GM12875 (cell line): ENCODE measurements around the gene SH3BP2.
A peak's percentile ranks its signal among the peaks of the same experiment; 100 is the strongest.

Source experiments
- H3K4me3 ChIP-seq: one replicate; pipeline ENCODE4 v1.5.1; 2011; ENCODE audit warnings: low read depth, low read length, control low read depth
- CTCF ChIP-seq: IDR thresholded peaks from 2 replicates; pipeline ENCODE4 v1.5.1; 2011; ENCODE audit warnings: low read depth, mild to moderate bottlenecking, control low read depth, inconsistent platforms, low read length, moderate library complexity, borderline replicate concordance; ENCODE audit not compliant: insufficient read depth

SH3BP2 gene

GRCh38 chr4:2835978-2836377, 43.1 kb downstream of the SH3BP2 start:
- no peak for TF ChIP-seq CTCF

GRCh38 chr4:2836391-2836859, 43.5 kb downstream of the SH3BP2 start:
- no peak overlapping the region for H3K4me3 ChIP-seq
- TF ChIP-seq CTCF = no peak

More at GRCh38 chr4:2835978-2836377, 43.1 kb downstream of the SH3BP2 start:
- H3K4me3 ChIP-seq = no peak overlapping the region

- no peak overlapping the region for H3K4me3 ChIP-seq
- no peak for TF ChIP-seq CTCF
Observed at GRCh38 chr4:2837110-2837903, 44.4 kb downstream of the SH3BP2 start.

GRCh38 chr4:2837904-2838496, 45.1 kb downstream of the SH3BP2 start:
- TF ChIP-seq CTCF = no peak
- no peak overlapping the region for H3K4me3 ChIP-seq

- TF ChIP-seq CTCF = no peak
- no peak overlapping the region for H3K4me3 ChIP-seq
Observed at GRCh38 chr4:2839060-2839459, 46.2 kb downstream of the SH3BP2 start.

GRCh38 chr4:2842687-2843262, 49.9 kb downstream of the SH3BP2 start:
- TF ChIP-seq CTCF = no peak
- H3K4me3 ChIP-seq = peak overlapping the region; percentile 91
